ENCODE data around the gene KCNN4. TPM values are rescaled to one million over a fixed set of nuclear protein-coding genes. Genes with fewer than 3 reads are reported as not detected.
"Not testable (repeated sequence)": the region's sequence is repeated elsewhere in the genome, so short reads cannot be mapped to it uniquely, and the experiment has no call there.

The KCNN4 gene
- total RNA-seq, 4 donors from 2014 or later, result 0.74 to 19.1 (median 2.6) TPM

- DNase-seq (ENCODE audit: low spot score) (no peak), ATAC-seq (ENCODE audit: low FRiP score) (no peak)
- no peak for TF ChIP-seq CTCF (IDR thresholded peaks at IDR 0.05)
Observed at GRCh38 chr19:43779147-43779819, 1.5 kb downstream of the KCNN4 start.

GRCh38 chr19:43778651-43779050 lies 2.1 kb downstream of the KCNN4 start:
- no peak for TF ChIP-seq CTCF (IDR thresholded peaks at IDR 0.05)
- ATAC-seq (ENCODE audit: low FRiP score), result no peak
- no peak for DNase-seq (ENCODE audit: low spot score)

GRCh38 chr19:43777163-43777695 lies 3.5 kb downstream of the KCNN4 start:
- no peak for DNase-seq (ENCODE audit: low spot score)
- ATAC-seq (ENCODE audit: low FRiP score), result no peak
- TF ChIP-seq CTCF (IDR thresholded peaks at IDR 0.05), result no peak

- ATAC-seq (ENCODE audit: low FRiP score) (no peak), DNase-seq (ENCODE audit: low spot score) (no peak)
- no peak for TF ChIP-seq CTCF (IDR thresholded peaks at IDR 0.05)
Observed at GRCh38 chr19:43776286-43776685, 4.5 kb downstream of the KCNN4 start.

GRCh38 chr19:43775299-43775890 lies 5.4 kb downstream of the KCNN4 start:
- no peak for ATAC-seq (ENCODE audit: low FRiP score)
- no peak for DNase-seq (ENCODE audit: low spot score)
- TF ChIP-seq CTCF (IDR thresholded peaks at IDR 0.05), result no peak

- not testable (repeated sequence) for DNase-seq (ENCODE audit: low spot score)
- ATAC-seq (ENCODE audit: low FRiP score), result peak; percentile 14
Observed at GRCh38 chr19:43774940-43775258, 5.9 kb downstream of the KCNN4 start.

GRCh38 chr19:43774103-43774939 lies 6.5 kb downstream of the KCNN4 start:
- ATAC-seq (ENCODE audit: low FRiP score) (peak; percentile 77), DNase-seq (ENCODE audit: low spot score) (no peak)
- peak in 2 of 3 donors; percentile 9 to 82 for TF ChIP-seq CTCF (IDR thresholded peaks at IDR 0.05)
